GM12878 (cell line): ENCODE results near the gene CEP131. TPM values are rescaled to one million over a fixed set of nuclear protein-coding genes. Genes with fewer than 3 reads are reported as not detected.

Experiments used
- ATAC-seq: fragments of 200-7000 bp; cut with Tn5 transposase; 3 replicates; pipeline ENCODE4 v1.9.1; 2020; ENCODE audit warnings: mild to moderate bottlenecking, moderate library complexity
- BruUV-seq: library from RNA; stranded (reverse); fragments of 400-500 nt; replicated peaks from 2 replicates; lab custom pipeline; 2021; lab: Mats Ljungman, UMichigan
- CTCF ChIA-PET: fragments of 300-600 bp; sonication (Branson Sonifier 250); formaldehyde crosslinking; extraction: SDS; loops from one replicate; lab custom pipeline; 2021; ENCODE audit warnings: inconsistent platforms; lab: Yijun Ruan, JAX
- POLR2A ChIA-PET: fragments of 350-600 bp; formaldehyde crosslinking; extraction: SDS; loops from one replicate; lab custom pipeline; 2021; ENCODE audit warnings: inconsistent platforms; lab: Charles Lee
- RAD21 ChIA-PET: fragments of 300-600 bp; sonication (Branson Sonifier 250); formaldehyde crosslinking; loops from one replicate; lab custom pipeline; 2023; ENCODE audit warnings: antibody characterized with exemption; ENCODE audit not compliant: unreplicated experiment; lab: Charles Lee
- SMC1A ChIA-PET: fragments of 300-600 bp; sonication (Branson Sonifier 250); formaldehyde crosslinking; loops from one replicate; lab custom pipeline; 2023; ENCODE audit not compliant: unreplicated experiment, uncharacterized antibody; lab: Charles Lee
- DNase-seq: peaks from one replicate; pipeline ENCODE4 v3.0.0-alpha.2; 2011; ENCODE audit warnings: low read depth, low spot score
- FAIRE-seq: peaks from 3 replicates; lab custom pipeline; 2011; peaks lifted over from hg19 to GRCh38; lab: Jason Lieb, UNC
- H2AFZ ChIP-seq: 2 replicates; pipeline ENCODE4 v1.6.0; 2011; ENCODE audit warnings: low read depth, low read length, control low read depth; ENCODE audit not compliant: control insufficient read depth
- H3K27ac ChIP-seq: 2 replicates; pipeline ENCODE4 v1.5.1; 2011; ENCODE audit warnings: control low read depth; ENCODE audit not compliant: control insufficient read depth, insufficient read depth
- H3K27me3 ChIP-seq, 2 experiments: replicated peaks in 1 of 2; 2 replicates each; pipeline versions ENCODE4 v1.6.0 to v1.6.1; 2011; ENCODE audit warnings: low read length in 1 of 2; ENCODE audit not compliant: control insufficient read depth in 2 of 2, insufficient read depth in 2 of 2
- H3K36me3 ChIP-seq, 2 experiments: 2 replicates each; pipeline ENCODE4 v1.5.1; 2011; ENCODE audit warnings: low read length in 1 of 2; ENCODE audit not compliant: control insufficient read depth in 2 of 2, insufficient read depth in 2 of 2
- H3K4me1 ChIP-seq: 2 replicates; pipeline ENCODE4 v1.6.1; 2011; ENCODE audit warnings: mild to moderate bottlenecking, low read length, moderate library complexity, mixed read lengths; ENCODE audit not compliant: control insufficient read depth, insufficient read depth
- H3K4me2 ChIP-seq: 2 replicates; pipeline ENCODE4 v1.6.0; 2011; ENCODE audit warnings: control low read depth; ENCODE audit not compliant: control insufficient read depth, insufficient read depth
- H3K4me3 ChIP-seq: fragments of 200-600 bp; sonication (generic); 2 replicates; pipeline ENCODE4 v1.5.1; 2016
- H3K79me2 ChIP-seq: 2 replicates; pipeline ENCODE4 v1.6.0; 2011; ENCODE audit warnings: low read length; ENCODE audit not compliant: control insufficient read depth, insufficient read depth
- H3K9ac ChIP-seq: 2 replicates; pipeline ENCODE4 v1.8.0; 2011; ENCODE audit warnings: low read length, control low read depth, mixed read lengths; ENCODE audit not compliant: control insufficient read depth, insufficient read depth
- H3K9me3 ChIP-seq: replicated peaks from 3 replicates; pipeline ENCODE4 v1.5.1; 2011; ENCODE audit warnings: mild to moderate bottlenecking, low read length; ENCODE audit not compliant: control insufficient read depth, insufficient read depth
- H4K20me1 ChIP-seq: 2 replicates; pipeline ENCODE4 v1.6.0; 2011; ENCODE audit not compliant: control insufficient read depth, insufficient read depth
- ATF2 ChIP-seq: IDR thresholded peaks from 2 replicates; pipeline ENCODE4 v1.6.1; 2012; ENCODE audit warnings: low read length, inconsistent platforms
- ATF3 ChIP-seq: IDR thresholded peaks from 2 replicates; pipeline ENCODE4 v1.6.1; 2011; ENCODE audit warnings: low read depth, mild to moderate bottlenecking, low read length, moderate library complexity, borderline replicate concordance; ENCODE audit errors: extremely low read depth
- ELK1 ChIP-seq: IDR thresholded peaks from 2 replicates; pipeline ENCODE4 v1.6.1; 2012; ENCODE audit warnings: low read depth, low read length, improper control_type of control experiment
- HDGF ChIP-seq: fragments of 450-650 bp; IDR thresholded peaks from 2 replicates; pipeline ENCODE4 v1.6.1; 2016; ENCODE audit warnings: antibody characterized with exemption
- MTA2 ChIP-seq: fragments of 450-650 bp; IDR thresholded peaks from 2 replicates; pipeline ENCODE4 v1.6.1; 2016; ENCODE audit warnings: low read depth, mild to moderate bottlenecking, moderate library complexity
- NFIC ChIP-seq: IDR thresholded peaks from 2 replicates; pipeline ENCODE4 v1.6.1; 2012; ENCODE audit warnings: low read depth, mild to moderate bottlenecking, inconsistent platforms, low read length, moderate library complexity
- TAF1 ChIP-seq: IDR thresholded peaks from 2 replicates; pipeline ENCODE4 v1.6.1; 2011; ENCODE audit warnings: mild to moderate bottlenecking, low read depth, low read length, borderline replicate concordance
- ZBED1 ChIP-seq: IDR thresholded peaks from 2 replicates; pipeline ENCODE4 v1.6.1; 2016; ENCODE audit warnings: borderline replicate concordance
- WGBS: methylation state at CpG from one replicate; pipeline ENCODE4 v1.1.6; 2016; ENCODE audit warnings: low lambda C conversion rate; ENCODE audit not compliant: insufficient replicate concordance, insufficient coverage; ENCODE audit errors: missing lambda C conversion rate; 5-methylcytosine and 5-hydroxymethylcytosine counted together
- in situ Hi-C: fragments of 300-500 bp; cut with MboI; formaldehyde crosslinking; loops from 9 replicates; pipeline ENCODE4 v1.14.3; 2018; ENCODE audit warnings: mixed read lengths
- intact Hi-C: fragments of 100-400 bp; cut with micrococcal nuclease; formaldehyde crosslinking; loops from one replicate; pipeline ENCODE4 v1.14.2; 2022; ENCODE audit not compliant: unreplicated experiment
- polyA plus RNA-seq, 11 experiments: library from polyadenylated mRNA; depleted of rRNA in 4 of 11; unstranded in 6 of 11; stranded (reverse) in 5 of 11; fragments of >200 nt; fragmentation: Nextera tagmentation in 4 of 11; fragmentation: Illumina TruSeq in 1 of 11; extraction: Ambion mirVana in 4 of 11; extraction: Trizol in 1 of 11; gene quantifications; 1 replicate in 1 of 11; 2 replicates in 10 of 11; pipeline versions ENCODE4 v1.2.1 to v1.2.3, GENCODE V29; 2011 to 2016; ENCODE audit warnings: inconsistent platforms in 2 of 11, missing spikeins in 2 of 11, low read depth in 1 of 11
- total RNA-seq, 4 experiments: library from RNA; depleted of rRNA in 3 of 4; stranded (reverse); fragments of >200 nt in 3 of 4; fragmentation: Illumina TruSeq in 1 of 4; extraction: Trizol in 1 of 4; gene quantifications; 2 replicates each; pipeline versions ENCODE4 v1.2.1 to v1.2.3, GENCODE V29; 2013 to 2021

The CEP131 gene
- total and polyA plus RNA-seq, 10 of the 15 experiments (the other 5 are each of a cell fraction or from before 2014, with no cell fraction given), result 0.05 to 17.3 (median 6.7) TPM

GRCh38 chr17:81248649-81249048, 25.9 kb upstream of the CEP131 start:
- SMC1A ChIA-PET, result no interaction called here
- H2AFZ ChIP-seq, result no peak overlapping the region
- H4K20me1 ChIP-seq, result no peaks in the 10 kb centered on the region
- DNase-seq, result no peak
- FAIRE-seq, result no peak
- H3K36me3 ChIP-seq, result peaks cover 2% of the 10 kb centered on the region in 2 experiments; a peak in 3 of 4 replicates
- peaks cover 18% of the 10 kb centered on the region for H3K4me1 ChIP-seq
- RAD21 ChIA-PET, result no interaction called here
- intact Hi-C loops (no loop called here), in situ Hi-C loops (loop anchor here (25.0 kb wide), 1 partner anchor 236 kb away; no protein-coding TSS in a partner anchor)
- H3K79me2 ChIP-seq, result no peaks in the 10 kb centered on the region
- H3K9me3 ChIP-seq, result no peaks in the 10 kb centered on the region
- POLR2A ChIA-PET, result no interaction called here
- H3K27me3 ChIP-seq, result no peaks in the 10 kb centered on the region
- no peak for ATAC-seq
- no peak overlapping the region for H3K9ac ChIP-seq
- H3K4me2 ChIP-seq, result no peak overlapping the region
- no peak overlapping the region for H3K27ac ChIP-seq
- 89% methylated on average over 16 of the region's 16 CpGs for WGBS
- no peak overlapping the region for H3K4me3 ChIP-seq
- CTCF ChIA-PET, result no interaction called here
- TF ChIP-seq ELK1 (no peak), MTA2 (no peak)
- no TSS peak for BruUV-seq

GRCh38 chr17:81247339-81247990, 24.7 kb upstream of the CEP131 start:
- H3K27me3 ChIP-seq, result no peaks in the 10 kb centered on the region
- FAIRE-seq (no peak), ATAC-seq (no peak), DNase-seq (no peak)
- no peaks in the 10 kb centered on the region for H3K9me3 ChIP-seq
- no peak overlapping the region for H3K27ac ChIP-seq
- H3K4me1 ChIP-seq, result peaks cover 18% of the 10 kb centered on the region
- H4K20me1 ChIP-seq, result no peaks in the 10 kb centered on the region
- no peak overlapping the region for H2AFZ ChIP-seq
- RAD21 ChIA-PET, result no interaction called here
- no peak overlapping the region for H3K4me3 ChIP-seq
- CTCF ChIA-PET, result no interaction called here
- H3K9ac ChIP-seq, result no peak overlapping the region
- SMC1A ChIA-PET, result no interaction called here
- intact Hi-C loops, result no loop called here
- in situ Hi-C loops, result loop anchor here (25.0 kb wide), 1 partner anchor 235 kb away; no protein-coding TSS in a partner anchor
- 93% methylated on average over 14 of the region's 15 CpGs for WGBS
- POLR2A ChIA-PET, result interaction anchor here (0.7 kb wide), 3 partner anchors 12 to 623 kb away, joined by 3 to 6 read pairs (median 6); no protein-coding TSS in a partner anchor
- no peak overlapping the region for H3K4me2 ChIP-seq
- H3K79me2 ChIP-seq, result no peaks in the 10 kb centered on the region
- H3K36me3 ChIP-seq, result peaks cover 2% of the 10 kb centered on the region in 2 experiments; a peak in 3 of 4 replicates
- no TSS peak for BruUV-seq
- TF ChIP-seq ZBED1 (no peak), ATF3 (no peak), NFIC (no peak), HDGF (no peak), ATF2 (no peak), TAF1 (no peak)
- TF ChIP-seq, all 136 proteins: peak for 0
